ENCODE data around the gene CHRNA7. TPM values are rescaled to one million over a fixed set of nuclear protein-coding genes. Genes with fewer than 3 reads are reported as not detected.

The CHRNA7 gene
- total RNA-seq, 4 donors from 2014 or later = 0.35 to 6.5 (median 0.66) TPM

DNA sequence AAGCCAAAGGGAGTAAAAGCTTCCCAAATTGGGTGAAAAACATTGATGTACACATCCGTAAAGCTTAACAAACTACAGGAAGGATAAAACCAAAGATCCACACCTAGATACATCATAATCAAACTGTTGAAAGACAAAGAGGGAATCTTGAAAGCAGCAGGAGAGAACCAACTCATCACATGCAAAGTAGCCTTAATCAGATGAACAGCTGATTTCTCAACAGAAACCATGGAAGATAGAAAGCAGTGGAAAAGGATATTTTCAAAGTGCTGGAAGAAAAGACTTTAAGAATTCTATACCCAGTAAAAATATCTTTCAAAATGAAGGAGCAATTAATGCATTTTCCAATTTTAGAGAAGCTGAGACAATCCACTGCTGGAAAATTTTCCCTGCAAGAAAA lies 36.8 kb downstream of the CHRNA7 start:
- Histone ChIP-seq H3K9me3 (no peaks in the 10 kb centered on the region), H3K4me3 (no peak overlapping the region), H3K27ac (no peak overlapping the region), H3K4me1 (no peaks in the 10 kb centered on the region), H3K27me3 (no peaks in the 10 kb centered on the region), H3K36me3 (no peaks in the 10 kb centered on the region)
- ATAC-seq (no peak), DNase-seq (no peak)
- in situ Hi-C loops (cut with MboI; ENCODE audit: low sequenced_read_pairs in 4 of 4) (no loop called here), intact Hi-C loops (cut with DNase I; ENCODE audit: low total_unique reads) (no loop called here)
- TF ChIP-seq, protein P1, sequence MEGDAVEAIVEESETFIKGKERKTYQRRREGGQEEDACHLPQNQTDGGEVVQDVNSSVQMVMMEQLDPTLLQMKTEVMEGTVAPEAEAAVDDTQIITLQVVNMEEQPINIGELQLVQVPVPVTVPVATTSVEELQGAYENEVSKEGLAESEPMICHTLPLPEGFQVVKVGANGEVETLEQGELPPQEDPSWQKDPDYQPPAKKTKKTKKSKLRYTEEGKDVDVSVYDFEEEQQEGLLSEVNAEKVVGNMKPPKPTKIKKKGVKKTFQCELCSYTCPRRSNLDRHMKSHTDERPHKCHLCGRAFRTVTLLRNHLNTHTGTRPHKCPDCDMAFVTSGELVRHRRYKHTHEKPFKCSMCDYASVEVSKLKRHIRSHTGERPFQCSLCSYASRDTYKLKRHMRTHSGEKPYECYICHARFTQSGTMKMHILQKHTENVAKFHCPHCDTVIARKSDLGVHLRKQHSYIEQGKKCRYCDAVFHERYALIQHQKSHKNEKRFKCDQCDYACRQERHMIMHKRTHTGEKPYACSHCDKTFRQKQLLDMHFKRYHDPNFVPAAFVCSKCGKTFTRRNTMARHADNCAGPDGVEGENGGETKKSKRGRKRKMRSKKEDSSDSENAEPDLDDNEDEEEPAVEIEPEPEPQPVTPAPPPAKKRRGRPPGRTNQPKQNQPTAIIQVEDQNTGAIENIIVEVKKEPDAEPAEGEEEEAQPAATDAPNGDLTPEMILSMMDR (IDR thresholded peaks at IDR 0.05 in 4 of 5, conservative IDR thresholded peaks at IDR 0.05 in 1 of 5) = no peak
- TF ChIP-seq POLR2A (IDR thresholded peaks at IDR 0.05) = no peak

DNA sequence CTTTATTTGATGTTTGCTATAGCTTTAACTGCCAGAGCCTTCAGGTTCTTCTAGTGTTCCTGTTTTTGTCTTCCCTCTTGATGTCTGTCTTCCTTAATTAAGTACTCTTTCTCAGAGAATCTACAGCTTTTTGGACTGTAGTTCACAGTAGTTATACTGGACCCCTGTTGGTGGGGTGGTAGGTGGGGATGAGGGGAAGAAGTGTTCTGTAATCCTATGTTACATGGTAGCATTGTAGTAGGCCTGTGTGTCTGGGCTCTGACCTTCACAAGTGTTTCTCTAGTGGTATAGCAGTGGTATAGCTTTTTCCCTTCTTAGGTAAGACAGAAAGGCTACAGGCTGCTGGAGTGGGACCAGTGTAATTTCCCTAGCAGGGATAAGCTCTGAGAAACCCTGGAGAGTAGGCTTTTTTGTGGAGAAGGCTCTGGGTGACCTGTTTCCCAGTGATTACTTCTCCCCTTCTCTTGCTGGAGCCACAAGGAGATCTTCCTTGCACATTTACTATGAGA lies 59.6 kb downstream of the CHRNA7 start:
- no peak for DNase-seq
- H3K4me3 ChIP-seq = no peak overlapping the region
- no peaks in the 10 kb centered on the region for H3K4me1 ChIP-seq
- no peaks in the 10 kb centered on the region for H3K9me3 ChIP-seq
- ATAC-seq = no peak
- TF ChIP-seq, protein P1 (IDR thresholded peaks at IDR 0.05 in 4 of 5, conservative IDR thresholded peaks at IDR 0.05 in 1 of 5) = no peak
- intact Hi-C loops (cut with DNase I; ENCODE audit: low total_unique reads) = no loop called here
- H3K36me3 ChIP-seq = no peaks in the 10 kb centered on the region
- H3K27me3 ChIP-seq = no peaks in the 10 kb centered on the region
- H3K27ac ChIP-seq = no peak overlapping the region
- in situ Hi-C loops (cut with MboI; ENCODE audit: low sequenced_read_pairs in 4 of 4) = no loop called here

DNA sequence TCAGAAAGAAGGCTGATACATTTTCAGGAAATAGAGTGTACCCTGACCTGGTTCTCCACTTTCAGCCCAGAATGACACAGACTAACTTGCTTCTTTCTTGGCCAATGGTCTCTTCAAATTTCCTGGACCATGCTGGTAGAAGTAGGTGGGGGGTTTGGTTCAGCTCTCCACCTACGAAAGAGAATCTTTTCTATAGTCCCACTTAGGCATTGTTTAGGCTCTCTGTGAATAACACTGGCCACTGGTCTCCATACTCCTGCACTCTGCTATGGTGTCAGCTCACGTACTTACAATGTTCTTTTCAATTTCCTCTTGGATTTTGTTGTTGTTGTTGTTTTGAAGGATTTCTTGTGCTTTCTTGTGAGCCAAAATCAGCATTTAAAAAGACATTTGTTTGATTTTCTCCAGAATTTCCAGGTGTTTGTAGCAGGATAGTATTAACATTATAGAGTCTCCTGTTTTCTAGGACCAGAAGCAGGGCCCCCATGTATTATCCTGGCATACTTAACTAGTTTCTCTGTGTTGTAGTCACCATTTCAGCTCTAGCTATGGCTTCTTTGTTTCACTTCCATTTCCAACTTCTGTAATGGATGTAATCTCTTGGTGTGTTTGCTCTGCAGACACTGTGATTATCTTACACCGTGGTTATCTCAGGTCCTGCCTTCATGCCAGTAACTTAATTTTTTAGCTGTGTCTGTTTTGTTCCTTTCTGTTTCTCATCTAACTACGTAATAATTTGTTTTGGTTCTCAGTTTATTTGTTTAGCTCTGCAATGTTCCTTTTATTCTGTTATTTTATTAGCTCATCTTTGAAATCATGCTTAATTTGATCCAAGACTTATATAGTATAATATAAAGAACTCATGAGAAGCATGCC lies 61.4 kb downstream of the CHRNA7 start:
- TF ChIP-seq, protein P1 (IDR thresholded peaks at IDR 0.05 in 4 of 5, conservative IDR thresholded peaks at IDR 0.05 in 1 of 5) = no peak
- TF ChIP-seq POLR2A (IDR thresholded peaks at IDR 0.05) = no peak
- intact Hi-C loops (cut with DNase I; ENCODE audit: low total_unique reads) (no loop called here), in situ Hi-C loops (cut with MboI; ENCODE audit: low sequenced_read_pairs in 4 of 4) (no loop called here)
- Histone ChIP-seq H3K4me3 (no peak overlapping the region), H3K27me3 (no peaks in the 10 kb centered on the region), H3K36me3 (no peaks in the 10 kb centered on the region), H3K4me1 (no peaks in the 10 kb centered on the region), H3K9me3 (no peaks in the 10 kb centered on the region), H3K27ac (no peak overlapping the region)
- ATAC-seq = no peak
- DNase-seq = no peak

DNA sequence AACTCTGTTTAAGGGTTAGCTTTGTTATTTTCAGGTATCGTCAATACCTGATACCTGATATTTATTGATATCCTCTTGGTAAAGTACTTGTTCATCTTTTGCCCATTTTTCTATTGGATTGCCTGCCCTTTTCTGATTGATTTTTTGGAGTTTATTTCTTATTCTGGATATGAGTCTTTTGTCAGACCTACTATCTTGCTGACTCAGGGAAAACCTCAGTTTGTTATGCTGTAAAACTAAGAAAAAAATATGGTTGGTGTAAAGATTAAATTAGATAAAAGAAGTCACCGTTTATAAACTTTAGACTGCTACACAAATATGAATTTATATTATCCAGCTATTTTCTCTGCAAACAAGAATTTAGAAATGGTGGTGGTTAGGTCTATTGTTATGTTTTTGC lies 65.9 kb downstream of the CHRNA7 start:
- H3K36me3 ChIP-seq = no peaks in the 10 kb centered on the region
- no peaks in the 10 kb centered on the region for H3K27me3 ChIP-seq
- no peaks in the 10 kb centered on the region for H3K4me1 ChIP-seq
- TF ChIP-seq, protein P1 (IDR thresholded peaks at IDR 0.05 in 4 of 5, conservative IDR thresholded peaks at IDR 0.05 in 1 of 5) = no peak
- no peak for TF ChIP-seq POLR2A (IDR thresholded peaks at IDR 0.05)
- H3K4me3 ChIP-seq = no peak overlapping the region
- ATAC-seq (no peak), DNase-seq (no peak)
- no peaks in the 10 kb centered on the region for H3K9me3 ChIP-seq
- H3K27ac ChIP-seq = no peak overlapping the region
- intact Hi-C loops (cut with DNase I; ENCODE audit: low total_unique reads) = no loop called here
- in situ Hi-C loops (cut with MboI; ENCODE audit: low sequenced_read_pairs in 4 of 4) = no loop called here
